Upper lobe of left lung (tissue), 4 donors: ENCODE data around the gene SLC50A1.

ENCODE experiments used
- EP300 ChIP-seq, 4 donors: sonication (generic); formaldehyde crosslinking; IDR thresholded peaks; one replicate each; pipeline ENCODE4 v1.5.1; 2017; ENCODE audit warnings: antibody characterized with exemption in 4 of 4, control low read depth in 2 of 4
- POLR2AphosphoS5 ChIP-seq, 2 donors: sonication (generic); formaldehyde crosslinking; IDR thresholded peaks; one replicate each; pipeline ENCODE4 v1.5.1; 2017; ENCODE audit warnings: antibody characterized with exemption in 2 of 2

DNA sequence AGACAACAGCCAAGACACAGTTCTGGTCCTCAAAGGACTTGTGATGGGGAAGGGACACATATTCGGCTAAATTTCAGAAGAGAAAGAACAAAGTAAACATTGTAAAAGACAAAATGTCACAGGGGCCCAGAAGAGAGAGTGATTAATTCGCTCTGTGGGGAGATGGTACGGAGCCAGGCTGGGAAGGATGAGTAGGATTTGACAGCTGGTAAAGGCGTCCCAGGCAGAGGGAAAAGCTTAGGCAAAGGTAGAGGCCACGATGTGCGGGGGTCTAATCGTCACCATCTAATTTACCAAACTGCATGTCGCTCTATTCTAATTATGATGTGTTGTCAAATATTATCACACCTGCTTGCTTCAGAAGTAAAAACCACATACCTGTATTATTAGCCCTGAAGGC, 25.3 kb upstream of the SLC50A1 start:
- TF ChIP-seq POLR2AphosphoS5 (IDR thresholded peaks at IDR 0.05) (no peak), EP300 (IDR thresholded peaks at IDR 0.05) (no peak)
